ENCODE measurements around the gene KCNQ5. TPM values are rescaled to one million over a fixed set of nuclear protein-coding genes. Genes with fewer than 3 reads are reported as not detected.

The KCNQ5 gene
- total RNA-seq, 1 donor from 2014 or later: 3.9 TPM

- intact Hi-C loops (cut with DNase I): no loop called here
- H3K4me1 ChIP-seq: no peaks in the 10 kb centered on the region
- no peaks in the 10 kb centered on the region for H3K9me3 ChIP-seq
- no peak overlapping the region for H3K27ac ChIP-seq
- no peaks in the 10 kb centered on the region for H3K27me3 ChIP-seq
- TF ChIP-seq POLR2A (IDR thresholded peaks at IDR 0.05) (no peak), CTCF (IDR thresholded peaks at IDR 0.05) (no peak), POLR2AphosphoS5 (IDR thresholded peaks at IDR 0.05; ENCODE audit: insufficient read depth in 1 of 2, low read depth in 1 of 2) (no peak)
- H3K36me3 ChIP-seq: no peaks in the 10 kb centered on the region
- no peak for DNase-seq (ENCODE audit: extremely low spot score in 2 of 2)
- no peak overlapping the region for H3K4me3 ChIP-seq
Observed at GRCh38 chr6:72813807-72814596, 192.1 kb downstream of the KCNQ5 start.

GRCh38 chr6:72816022-72816421 is 194.2 kb downstream of the KCNQ5 start:
- Histone ChIP-seq H3K36me3 (no peaks in the 10 kb centered on the region), H3K27ac (no peak overlapping the region), H3K27me3 (no peaks in the 10 kb centered on the region), H3K9me3 (no peaks in the 10 kb centered on the region), H3K4me1 (no peaks in the 10 kb centered on the region), H3K4me3 (no peak overlapping the region)
- TF ChIP-seq POLR2A (IDR thresholded peaks at IDR 0.05) (no peak), CTCF (IDR thresholded peaks at IDR 0.05) (no peak), POLR2AphosphoS5 (IDR thresholded peaks at IDR 0.05; ENCODE audit: insufficient read depth in 1 of 2, low read depth in 1 of 2) (no peak)
- intact Hi-C loops (cut with DNase I): no loop called here
- DNase-seq (ENCODE audit: extremely low spot score in 2 of 2): no peak

- intact Hi-C loops (cut with DNase I): no loop called here
- no peak for DNase-seq (ENCODE audit: extremely low spot score in 2 of 2)
- H3K9me3 ChIP-seq: no peaks in the 10 kb centered on the region
- TF ChIP-seq CTCF (IDR thresholded peaks at IDR 0.05) (no peak), POLR2A (IDR thresholded peaks at IDR 0.05) (no peak), POLR2AphosphoS5 (IDR thresholded peaks at IDR 0.05; ENCODE audit: insufficient read depth in 1 of 2, low read depth in 1 of 2) (no peak)
- H3K4me1 ChIP-seq: no peaks in the 10 kb centered on the region
- no peak overlapping the region for H3K27ac ChIP-seq
- no peak overlapping the region for H3K4me3 ChIP-seq
- H3K27me3 ChIP-seq: no peaks in the 10 kb centered on the region
- H3K36me3 ChIP-seq: no peaks in the 10 kb centered on the region
Observed at GRCh38 chr6:72817208-72817607, 195.3 kb downstream of the KCNQ5 start.

GRCh38 chr6:72819609-72820008 is 197.7 kb downstream of the KCNQ5 start:
- TF ChIP-seq POLR2A (IDR thresholded peaks at IDR 0.05) (no peak), CTCF (IDR thresholded peaks at IDR 0.05) (no peak), POLR2AphosphoS5 (IDR thresholded peaks at IDR 0.05; ENCODE audit: insufficient read depth in 1 of 2, low read depth in 1 of 2) (no peak)
- Histone ChIP-seq H3K4me3 (no peak overlapping the region), H3K27me3 (no peaks in the 10 kb centered on the region), H3K36me3 (no peaks in the 10 kb centered on the region), H3K4me1 (no peaks in the 10 kb centered on the region), H3K27ac (no peak overlapping the region), H3K9me3 (no peaks in the 10 kb centered on the region)
- intact Hi-C loops (cut with DNase I): no loop called here
- no peak for DNase-seq (ENCODE audit: extremely low spot score in 2 of 2)

GRCh38 chr6:72820153-72820552 is 198.3 kb downstream of the KCNQ5 start:
- no peaks in the 10 kb centered on the region for H3K9me3 ChIP-seq
- no peak overlapping the region for H3K27ac ChIP-seq
- H3K4me3 ChIP-seq: no peak overlapping the region
- no peaks in the 10 kb centered on the region for H3K27me3 ChIP-seq
- no peaks in the 10 kb centered on the region for H3K36me3 ChIP-seq
- intact Hi-C loops (cut with DNase I): no loop called here
- no peaks in the 10 kb centered on the region for H3K4me1 ChIP-seq
- DNase-seq (ENCODE audit: extremely low spot score in 2 of 2): no peak
- TF ChIP-seq CTCF (IDR thresholded peaks at IDR 0.05) (no peak), POLR2AphosphoS5 (IDR thresholded peaks at IDR 0.05; ENCODE audit: insufficient read depth in 1 of 2, low read depth in 1 of 2) (no peak), POLR2A (IDR thresholded peaks at IDR 0.05) (no peak)

Measured in vagina (tissue), 2 donors.